Activated CD4-positive, alpha-beta T cell treated with anti-CD3 and anti-CD28 coated beads for 48 hours (primary cell): ENCODE measurements around the gene RBBP4.
"Not testable (repeated sequence)": the region's sequence is repeated elsewhere in the genome, so short reads cannot be mapped to it uniquely, and the experiment has no call there.

Source experiments
- DNase-seq: peaks from one replicate; pipeline ENCODE4 v3.0.0-alpha.2; 2020

The RBBP4 gene

DNA sequence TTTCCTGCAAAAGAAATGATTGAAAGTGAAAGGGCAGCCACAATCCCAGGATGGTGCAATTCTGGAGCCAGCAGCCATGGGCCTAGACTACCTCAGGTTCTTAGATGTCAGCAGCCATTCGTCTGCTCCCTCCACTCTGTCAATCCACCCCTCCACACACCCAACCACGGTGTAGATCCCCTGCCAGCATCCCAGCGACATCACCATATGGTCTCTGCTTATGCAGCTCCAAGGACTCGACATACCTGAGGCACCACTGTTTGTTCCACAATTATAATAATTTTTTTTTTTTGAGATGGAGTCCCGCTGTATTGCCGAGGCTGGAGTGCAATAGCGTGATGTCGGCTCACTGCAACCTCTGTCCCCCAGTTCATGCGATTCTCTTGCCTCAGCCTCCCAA lies 45.0 kb downstream of the RBBP4 start:
- DNase-seq, result no peak

DNA sequence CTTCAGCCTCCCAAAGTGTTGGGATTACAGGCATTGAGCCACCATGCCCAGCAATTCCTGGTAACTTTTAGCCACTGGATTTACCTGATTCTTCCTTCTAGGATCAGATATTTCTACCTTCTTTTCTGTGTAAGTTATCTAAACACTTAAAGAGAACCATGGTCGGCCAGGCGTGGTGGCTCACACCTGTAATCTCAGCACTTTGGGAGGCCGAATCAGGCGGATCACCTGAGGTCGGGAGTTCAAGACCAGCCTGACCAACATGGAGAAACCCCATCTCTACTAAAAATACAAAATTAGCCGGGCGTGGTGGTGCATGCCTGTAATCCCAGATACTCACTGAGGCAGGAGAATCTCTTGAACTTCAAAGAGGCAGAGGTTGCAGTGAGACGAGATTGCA lies 46.0 kb downstream of the RBBP4 start:
- not testable (repeated sequence) for DNase-seq

DNA sequence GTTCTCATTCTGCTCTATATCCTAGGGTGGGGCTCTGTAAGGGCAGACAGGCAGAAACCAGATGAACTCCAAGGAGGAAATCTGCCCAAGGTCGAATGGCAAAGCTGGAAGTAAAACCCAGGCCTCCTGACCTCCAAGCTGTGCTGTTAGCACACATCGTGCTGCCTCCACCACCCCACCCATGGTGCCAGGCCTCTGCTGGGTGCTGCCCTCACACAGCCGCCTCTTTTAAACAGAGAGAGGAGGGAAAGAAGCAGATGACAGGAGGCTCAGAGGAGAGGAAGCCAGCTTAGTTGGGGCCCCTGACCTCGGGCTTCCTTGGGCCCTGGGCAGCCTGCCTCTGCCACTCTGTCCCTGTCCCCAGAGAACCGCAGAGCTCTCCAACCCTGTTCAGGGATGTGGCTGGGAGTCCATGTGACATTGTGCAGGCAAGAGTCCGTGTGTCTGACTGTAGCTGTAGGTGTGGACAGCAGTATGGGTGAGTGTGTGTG lies 50.5 kb downstream of the RBBP4 start:
- DNase-seq, result no peak

DNA sequence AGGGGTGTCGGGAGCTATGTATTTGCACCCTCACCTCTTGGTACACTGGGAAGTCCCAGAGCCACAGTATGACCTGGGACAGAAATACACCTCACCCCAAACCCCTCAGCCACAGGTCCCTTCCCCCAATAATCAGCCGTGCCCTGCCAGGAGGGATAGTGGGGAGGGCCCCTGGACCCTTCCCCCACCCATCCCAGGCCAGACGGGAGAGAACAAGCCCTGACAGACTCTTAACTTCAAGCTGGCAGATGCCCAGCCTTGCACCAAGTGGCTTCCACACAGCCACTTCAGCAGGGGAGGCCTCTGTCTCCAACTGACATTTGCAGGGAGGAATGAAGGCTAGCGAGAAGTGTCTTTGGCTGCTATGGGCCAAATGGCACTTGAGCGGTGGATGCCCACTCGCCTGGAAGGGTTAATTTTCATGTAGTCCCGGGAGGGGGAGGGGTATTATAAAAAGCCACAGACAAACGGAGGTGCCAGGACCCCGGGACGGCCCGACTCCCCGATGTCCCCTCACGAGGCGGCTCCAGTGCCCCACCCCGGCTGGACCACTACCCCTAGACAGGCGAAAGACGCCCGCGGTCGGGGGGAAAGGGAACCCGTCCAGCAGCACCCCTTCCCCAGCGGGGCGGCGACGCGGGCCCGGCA lies 51.1 kb downstream of the RBBP4 start:
- DNase-seq, result no peak

DNA sequence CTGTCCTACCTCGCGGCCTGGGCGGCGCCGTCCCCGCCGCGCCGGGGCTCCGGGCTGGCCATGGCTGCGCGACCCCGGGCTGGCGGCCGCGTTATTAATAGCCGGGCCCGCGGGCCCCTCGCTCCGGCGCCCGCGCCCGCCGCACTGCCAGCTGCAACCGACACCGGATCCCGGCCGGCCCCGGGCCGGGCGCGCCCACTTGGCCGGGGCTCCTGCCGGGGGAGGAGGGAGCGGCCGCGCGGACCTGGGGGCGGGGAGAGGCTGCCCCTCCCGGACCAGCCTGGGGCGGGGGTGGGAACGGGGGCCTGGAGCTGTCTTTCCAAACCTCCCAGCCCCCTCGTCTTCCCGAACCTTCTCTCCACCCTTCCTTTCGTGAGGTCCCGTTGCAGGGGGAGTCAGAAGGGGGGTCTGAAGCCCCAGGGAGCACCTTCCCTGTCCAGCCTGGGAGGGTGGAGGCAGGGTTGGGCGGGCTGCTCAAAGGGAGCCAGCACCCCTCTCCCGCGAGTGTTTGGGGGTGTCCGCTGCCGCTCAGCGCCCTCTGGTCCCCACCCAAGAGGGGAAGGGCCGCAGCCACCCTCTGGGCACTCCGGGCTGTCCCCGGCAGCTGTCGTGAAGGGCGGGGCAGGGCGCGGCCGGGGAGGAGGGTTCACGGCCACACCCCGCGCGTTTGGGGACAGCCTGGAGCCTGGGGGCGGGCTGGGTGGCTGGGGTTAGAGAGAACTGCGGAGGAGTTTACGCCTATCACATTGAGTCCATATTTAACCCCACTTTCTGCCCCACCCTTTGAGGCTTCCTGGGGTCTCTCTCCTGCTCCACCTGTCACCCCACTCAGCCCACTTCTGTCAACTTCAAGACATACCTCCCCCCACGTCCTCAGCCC lies 51.8 kb downstream of the RBBP4 start, which contains the start of gene SYNC:
Gene SYNC (minus strand): TSS at position 172 of the 880 bp plus-strand sequence. CDS start 110 bp downstream, at position 62.
- peak; percentile 21 for DNase-seq

DNA sequence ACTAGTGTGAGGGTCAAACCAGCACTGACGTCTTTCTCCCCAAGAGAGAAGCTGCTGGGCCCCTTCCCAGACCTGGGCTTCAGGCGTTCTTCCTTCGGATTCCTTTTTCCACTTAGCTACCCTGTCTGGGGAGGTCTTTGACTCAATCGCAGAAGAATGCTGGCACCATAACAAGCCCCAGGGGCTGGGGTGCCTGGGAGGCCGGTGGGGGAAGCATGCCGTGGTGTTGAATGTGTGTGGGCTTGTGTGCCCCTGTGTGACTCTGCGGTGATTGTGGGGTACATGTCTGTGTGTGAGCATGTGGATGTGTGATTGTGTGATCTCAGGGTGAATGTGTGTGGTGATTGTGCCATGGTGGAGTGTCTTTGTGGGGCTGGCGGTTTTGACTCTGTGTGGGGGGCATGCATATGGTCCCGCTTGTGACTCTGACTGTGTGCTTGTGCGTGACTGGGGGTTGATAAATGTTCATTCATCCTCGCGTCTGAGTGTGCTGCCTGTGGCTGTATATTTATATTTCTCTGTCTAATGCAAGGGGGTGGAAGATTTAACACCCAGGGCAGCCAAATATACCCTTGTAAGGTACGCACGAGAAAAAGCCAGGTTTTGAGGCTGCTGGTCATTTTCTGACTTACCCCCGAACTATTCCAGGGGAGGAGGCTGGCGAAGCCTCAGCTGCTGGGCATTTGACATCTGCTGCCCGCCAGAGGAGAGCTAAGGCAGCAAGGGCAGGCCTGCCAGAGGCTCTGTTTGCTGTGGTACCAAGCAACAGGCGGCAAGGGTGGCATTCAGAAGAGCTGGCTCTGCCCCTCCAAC lies 52.7 kb downstream of the RBBP4 start:
- DNase-seq, result no peak

DNA sequence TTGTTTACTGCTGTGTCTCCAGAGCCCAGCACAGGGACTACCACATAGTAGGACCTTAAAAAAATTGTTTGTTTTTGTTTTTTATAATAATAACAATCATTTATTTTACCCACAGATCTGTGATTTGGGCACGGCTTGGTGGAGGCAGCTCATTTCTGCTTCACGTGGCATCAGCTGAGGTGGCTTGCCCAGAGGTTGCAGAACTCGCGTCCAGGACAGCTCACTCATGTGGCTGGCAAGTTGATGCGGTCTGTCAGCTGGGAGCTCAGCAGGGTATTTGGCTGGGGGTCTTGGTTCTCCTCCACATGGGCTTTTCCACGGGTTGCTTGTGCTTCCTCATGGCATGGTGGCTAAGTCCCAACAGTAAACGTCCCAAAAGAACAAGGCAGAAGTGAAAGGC lies 54.5 kb downstream of the RBBP4 start:
- DNase-seq, result no peak

DNA sequence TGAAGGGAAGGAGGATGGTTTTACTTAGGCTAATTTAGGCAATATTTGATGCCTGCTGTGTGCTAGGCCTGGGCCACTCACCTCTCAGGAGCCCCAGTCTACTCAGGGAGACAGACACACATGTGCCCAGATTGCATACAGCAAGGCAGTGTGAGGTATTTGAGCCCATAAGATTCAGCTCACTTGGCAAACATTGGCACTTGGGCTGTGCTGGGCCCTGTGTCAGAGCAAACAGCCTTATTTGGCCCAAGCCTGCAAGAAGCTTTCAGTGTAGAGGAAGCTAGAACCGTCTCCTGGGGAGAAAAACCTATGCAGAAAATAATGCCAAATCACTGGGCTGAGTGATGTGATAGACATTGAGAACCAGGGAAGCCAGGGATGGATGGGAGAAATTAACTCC lies 55.5 kb downstream of the RBBP4 start:
- no peak for DNase-seq

DNA sequence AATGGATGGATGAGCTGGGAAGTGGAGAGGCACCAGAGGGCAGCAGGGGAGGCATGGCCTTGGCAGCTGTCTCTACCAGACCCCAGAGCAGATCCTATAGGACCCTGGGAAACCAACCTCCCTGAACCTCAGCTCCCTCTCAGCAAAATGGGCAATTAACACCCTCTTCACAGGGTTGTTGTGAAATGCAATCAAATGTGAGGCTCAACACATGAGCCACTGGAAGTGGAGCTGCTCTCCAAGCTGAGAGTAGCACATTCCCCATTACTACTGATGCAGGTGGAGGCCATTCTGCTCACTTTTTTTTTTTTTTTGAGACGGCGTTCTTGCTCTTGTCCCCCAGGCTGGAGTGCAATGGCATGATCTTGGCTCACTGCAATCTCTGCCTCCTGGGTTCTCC lies 58.1 kb downstream of the RBBP4 start:
- DNase-seq, result no peak

DNA sequence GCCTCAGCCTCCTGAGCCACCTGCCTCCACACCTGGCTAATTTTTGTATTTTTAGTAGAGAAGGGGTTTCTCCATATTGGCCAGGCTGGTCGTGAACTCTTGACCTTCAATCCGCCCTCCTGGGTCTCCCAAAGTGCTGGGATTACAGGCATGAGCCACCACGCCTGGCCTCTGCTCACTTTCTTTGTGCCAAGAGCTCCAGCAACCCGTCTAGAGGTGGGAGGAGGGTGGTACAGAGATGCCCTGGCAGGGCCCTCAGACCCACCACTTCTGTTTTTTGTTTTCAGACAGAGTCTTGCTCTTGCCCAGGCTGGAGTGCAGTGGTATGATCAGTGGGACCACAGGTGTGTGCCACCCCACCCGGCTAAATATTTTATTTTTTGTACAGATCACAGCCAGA lies 58.5 kb downstream of the RBBP4 start:
- DNase-seq, result no peak

DNA sequence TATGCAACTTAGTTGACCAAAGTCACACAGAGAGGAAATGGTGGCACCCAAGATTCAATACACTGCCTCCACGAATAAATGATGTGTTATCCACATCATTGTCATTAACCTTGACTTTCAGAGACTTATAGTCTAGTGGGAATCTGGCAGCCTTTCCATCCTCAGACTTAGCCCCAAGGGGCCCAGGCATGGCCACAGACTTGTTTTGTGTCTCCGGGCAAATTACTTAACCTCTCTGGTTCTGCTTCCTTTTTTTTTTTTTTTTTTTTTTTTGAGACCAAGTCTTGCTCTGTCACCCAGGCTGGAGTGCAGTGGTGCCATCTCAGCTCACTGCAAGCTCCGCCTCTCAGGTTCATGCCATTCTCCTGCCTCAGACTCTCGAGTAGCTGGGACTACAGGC lies 60.2 kb downstream of the RBBP4 start:
- DNase-seq, result not testable (repeated sequence)

DNA sequence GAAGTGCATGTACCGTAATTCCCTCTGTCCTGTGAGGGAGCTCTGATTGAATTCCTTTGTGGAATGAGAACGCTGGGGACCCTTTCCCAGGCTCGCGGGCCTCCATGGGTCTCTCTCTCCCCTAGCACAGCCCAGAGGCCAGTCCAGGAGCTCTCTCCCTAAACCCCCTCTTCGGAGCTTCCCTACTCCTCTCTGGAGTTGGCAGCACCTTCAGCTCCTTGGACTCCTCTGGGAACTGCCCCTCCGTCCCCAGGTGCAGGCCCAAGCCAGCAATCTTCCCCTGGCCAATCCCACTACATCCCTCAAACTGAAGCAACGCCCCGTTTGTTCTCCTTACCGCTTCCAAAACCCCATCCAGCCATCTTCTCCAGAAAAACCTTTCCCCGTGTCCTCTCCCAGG lies 62.1 kb downstream of the RBBP4 start:
- DNase-seq, result no peak

DNA sequence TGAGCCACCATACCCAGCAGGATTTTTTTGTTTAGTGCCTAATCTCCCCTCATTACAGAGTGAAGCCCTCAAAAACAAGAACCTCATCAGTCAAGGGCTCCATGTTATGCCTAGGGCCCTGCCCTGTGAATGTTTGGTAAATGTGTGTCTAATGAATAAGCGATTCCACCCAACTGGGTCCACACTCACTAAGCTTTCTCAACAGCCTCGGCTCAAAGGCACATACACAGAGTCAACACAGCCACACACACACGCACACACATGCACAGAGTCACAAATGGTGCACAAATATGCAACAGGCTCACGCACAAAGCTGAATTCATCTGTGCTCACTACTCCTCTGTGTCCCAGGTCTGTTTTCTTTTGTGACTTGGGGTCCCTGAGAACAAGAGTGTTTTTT lies 63.3 kb downstream of the RBBP4 start:
- no peak for DNase-seq

DNA sequence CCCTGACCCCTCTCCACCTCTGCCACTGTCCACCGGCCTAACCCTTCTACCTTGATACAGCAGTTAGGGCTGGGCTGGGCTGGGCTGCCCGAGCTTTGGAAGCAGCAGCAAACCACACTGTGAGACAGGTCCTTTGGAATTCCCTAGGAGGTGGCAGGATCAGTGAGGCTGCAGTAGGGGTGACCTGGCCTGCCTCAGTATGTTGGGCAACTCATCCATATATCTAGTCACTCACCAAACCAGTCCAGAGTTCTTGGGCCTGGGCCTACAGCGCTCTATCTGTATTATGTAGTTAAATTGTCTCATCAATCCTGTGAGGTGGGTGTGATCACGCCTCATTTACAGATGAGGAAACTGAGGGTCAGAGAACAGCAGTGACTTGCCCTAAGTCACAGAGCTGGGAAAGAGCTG lies 64.9 kb downstream of the RBBP4 start:
- DNase-seq, result no peak

DNA sequence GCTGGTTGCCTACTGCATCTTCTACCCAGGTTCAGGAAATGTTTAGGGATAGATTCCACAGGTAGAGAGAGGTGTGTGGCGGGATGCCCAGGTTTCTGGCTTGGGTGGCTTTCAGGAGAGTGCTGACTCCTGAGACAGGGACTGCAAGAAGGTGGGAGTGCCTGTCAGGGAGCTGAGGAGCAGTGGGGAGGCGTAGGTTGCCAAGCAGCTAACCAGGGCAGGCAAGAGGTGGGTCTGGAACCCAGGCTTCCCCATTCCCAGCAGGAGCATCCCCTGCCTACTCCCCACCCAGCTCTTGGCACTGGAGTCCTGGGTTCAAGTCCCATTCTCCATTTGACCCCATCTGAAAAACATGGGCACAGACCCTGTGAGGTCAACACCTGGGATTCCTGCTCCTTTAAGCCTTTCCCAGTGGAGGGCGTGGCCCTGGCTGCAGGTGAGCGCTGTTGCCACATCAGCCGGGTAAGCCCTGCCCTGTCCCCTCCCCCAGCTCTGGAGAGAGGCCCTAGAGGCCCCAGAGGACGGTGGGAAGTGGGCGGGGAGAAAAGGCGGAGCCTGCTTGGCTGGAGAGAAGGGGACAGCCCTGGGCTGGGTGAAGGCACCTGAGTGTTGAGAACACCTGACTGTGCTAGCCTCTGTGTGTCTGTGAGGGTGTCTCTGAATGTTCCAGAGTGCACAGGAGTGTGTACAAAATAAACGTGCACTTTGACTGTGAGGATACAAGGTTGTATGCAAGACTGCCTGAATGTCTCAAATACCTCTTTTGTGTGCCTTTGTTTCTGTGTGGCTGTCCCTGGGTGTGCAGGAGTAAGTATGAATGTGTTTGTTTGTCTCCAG lies 65.5 kb downstream of the RBBP4 start:
- DNase-seq, result peak; percentile 79

DNA sequence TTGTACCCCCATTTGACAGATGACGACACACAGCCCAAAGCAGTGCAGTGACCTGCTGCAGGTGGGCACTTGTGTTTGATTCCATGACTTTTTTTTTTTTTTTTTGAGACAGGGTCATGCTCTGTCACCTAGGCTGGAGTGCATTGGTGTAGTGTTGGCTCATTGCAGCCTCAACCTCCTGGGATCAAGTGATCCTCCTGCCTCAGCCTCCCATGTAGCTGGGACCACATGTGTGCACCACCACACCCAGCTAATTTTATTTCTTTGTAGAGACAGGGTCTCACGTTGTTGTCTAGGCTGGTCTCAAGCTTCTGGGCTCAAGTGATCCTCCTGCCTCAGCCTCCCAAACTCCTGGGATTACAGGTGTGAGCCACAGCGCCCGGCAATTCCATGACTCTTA lies 66.5 kb downstream of the RBBP4 start:
- DNase-seq, result no peak

DNA sequence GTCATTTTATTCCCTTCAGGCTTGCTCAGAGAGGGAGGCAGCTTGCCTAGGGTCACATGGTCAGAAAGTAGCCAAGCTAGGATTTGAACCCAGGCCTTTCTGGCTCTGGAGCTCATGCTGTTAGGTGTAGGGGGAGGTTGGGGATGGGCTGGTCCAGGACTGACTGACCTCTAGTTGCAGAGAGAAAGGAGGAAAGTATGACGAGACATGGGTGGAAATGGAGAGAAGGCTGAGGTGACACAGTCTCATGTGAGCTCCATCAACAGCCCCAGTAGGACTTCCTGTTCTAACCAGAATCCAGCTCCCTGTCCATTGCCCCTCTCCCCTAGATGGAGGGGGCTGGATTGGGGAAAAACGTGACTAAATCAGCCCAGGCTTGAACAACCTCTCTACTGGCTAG lies 67.0 kb downstream of the RBBP4 start:
- no peak for DNase-seq

DNA sequence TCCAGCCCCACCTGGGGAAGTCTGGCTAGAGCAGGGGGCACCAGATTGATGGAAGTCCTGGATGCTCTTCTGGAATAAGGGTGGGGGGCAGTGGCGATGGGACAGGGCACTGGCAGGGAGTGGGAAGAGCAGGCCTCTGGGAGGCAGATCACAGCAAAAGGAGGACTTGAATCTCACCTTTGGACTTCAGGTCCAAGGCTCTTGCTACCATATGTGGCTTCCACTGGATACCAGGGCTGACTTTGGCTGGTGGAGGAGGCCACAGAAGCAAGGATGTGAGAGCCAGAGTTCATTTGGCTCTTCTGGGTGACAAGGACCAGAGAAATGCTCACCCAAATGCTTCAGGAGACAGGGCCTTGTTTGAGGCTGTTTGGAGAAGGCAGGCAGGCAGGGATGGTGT lies 67.5 kb downstream of the RBBP4 start:
- DNase-seq, result no peak

DNA sequence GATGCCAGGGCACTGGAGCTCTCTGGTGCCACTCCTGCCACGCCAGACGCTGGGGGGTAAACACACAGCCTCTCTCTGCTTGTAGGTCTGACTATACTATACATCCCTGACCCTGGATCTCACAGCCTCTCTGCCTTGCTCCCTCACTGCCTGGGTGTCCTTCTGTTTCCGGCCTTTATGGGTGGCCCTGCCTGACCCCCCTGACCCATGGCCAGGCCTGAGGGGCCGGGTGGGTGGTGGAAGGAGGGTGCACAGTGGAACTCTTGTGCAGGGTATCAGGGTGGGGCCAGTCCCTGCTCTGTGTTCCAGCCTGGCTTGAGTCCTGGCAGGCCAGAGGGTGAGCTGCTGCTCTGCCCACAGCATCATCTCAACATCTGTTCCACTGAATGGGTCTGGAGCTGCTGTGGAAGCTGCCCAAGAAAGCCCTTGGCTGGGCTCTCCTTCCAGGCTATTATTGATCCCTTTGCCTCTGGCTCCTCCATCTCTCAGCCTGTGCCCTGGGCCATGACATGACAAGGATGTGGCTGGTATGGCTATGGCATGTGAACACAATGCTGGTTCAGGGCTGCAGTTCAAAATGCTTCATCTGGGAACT lies 68.8 kb downstream of the RBBP4 start:
- DNase-seq, result no peak

DNA sequence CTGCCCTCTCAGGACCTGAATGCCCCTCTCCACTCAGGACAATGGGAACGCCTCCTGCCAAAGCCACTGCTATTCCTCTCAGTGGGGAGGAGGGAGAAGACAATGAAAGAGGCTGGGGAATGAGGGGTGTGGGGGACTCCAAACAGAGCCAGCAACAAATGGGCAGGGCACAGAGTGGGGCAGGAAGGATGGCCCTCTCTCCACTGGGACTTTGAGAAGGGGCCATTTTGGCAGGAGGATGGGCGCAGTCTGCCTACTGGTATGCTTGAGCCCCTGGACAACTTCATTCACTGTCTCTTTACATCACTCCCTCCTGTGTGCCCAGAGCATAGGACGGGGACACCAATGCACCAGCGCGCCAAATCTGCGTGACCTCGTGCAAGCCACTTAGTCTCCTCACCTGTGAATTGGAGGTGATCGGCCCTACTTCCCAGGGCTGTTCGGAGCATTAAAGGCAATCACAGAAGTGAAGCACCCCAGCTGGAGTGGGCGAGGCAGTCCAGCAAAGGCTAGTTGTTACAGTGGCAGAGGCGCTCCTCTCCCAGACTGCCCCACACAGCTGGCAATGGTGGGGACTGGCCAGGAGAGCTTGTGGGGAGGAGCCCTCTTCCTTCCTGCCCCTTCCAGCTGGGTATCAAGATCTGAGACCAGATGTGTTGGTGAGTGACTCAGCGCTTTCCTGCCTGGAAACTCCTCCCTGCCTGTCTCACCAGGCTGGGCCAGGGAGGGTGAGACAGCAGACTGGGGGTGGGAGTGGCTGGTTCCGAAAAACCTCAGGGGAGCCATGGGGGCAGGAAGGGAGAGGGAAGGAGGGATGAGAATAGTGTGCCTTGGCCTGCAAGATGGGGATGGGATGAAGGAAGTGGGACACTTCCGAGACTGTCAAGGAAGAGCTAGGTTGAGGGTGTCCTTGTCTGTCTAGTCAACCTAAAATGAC lies 73.9 kb downstream of the RBBP4 start:
- peak; percentile 38 for DNase-seq

DNA sequence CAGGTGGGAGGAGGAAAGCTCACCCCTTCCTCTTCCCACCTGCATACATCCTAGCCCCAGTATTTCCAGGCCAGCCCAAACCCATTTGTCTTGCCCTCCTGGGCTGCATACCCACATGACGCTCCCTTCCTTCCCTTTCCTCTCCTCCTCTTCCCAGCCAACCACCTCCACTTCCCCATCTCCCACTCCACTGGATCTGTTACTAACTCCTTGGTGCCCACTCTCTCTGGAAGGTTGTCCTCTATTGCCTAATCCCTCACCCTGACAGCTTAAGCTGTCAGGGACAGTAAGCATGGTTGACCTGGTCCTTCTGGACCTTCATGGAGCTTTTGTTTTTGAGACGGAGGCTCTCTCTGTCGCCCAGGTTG lies 74.6 kb downstream of the RBBP4 start:
- DNase-seq, result no peak
